Cardiac fibroblast (primary cell): ENCODE data around the gene ADGRV1.
A peak's percentile ranks its signal among the peaks of the same experiment; 100 is the strongest.

ENCODE experiments used
- DNase-seq, 2 donors: peaks; one replicate each; pipeline versions ENCODE4 v3.0.0 to v3.0.0-alpha.2; 2010; ENCODE audit warnings: low read depth in 2 of 2
- H3K4me3 ChIP-seq, 2 donors: replicated peaks in 1 of 2; 1 replicate in 1 of 2; 2 replicates in 1 of 2; pipeline ENCODE4 v1.5.1; 2011; ENCODE audit warnings: low read depth in 2 of 2, low read length in 2 of 2, mild to moderate bottlenecking in 2 of 2, moderate library complexity in 1 of 2
- CTCF ChIP-seq: IDR thresholded peaks from one replicate; pipeline ENCODE4 v1.5.1; 2011; ENCODE audit warnings: low read depth, mild to moderate bottlenecking, low read length, inconsistent platforms

ADGRV1 gene

GRCh38 chr5:91207248-91207647 lies 648.7 kb downstream of the ADGRV1 start:
- peak in 1 of 2 donors; percentile 61 for DNase-seq
- TF ChIP-seq CTCF: no peak

GRCh38 chr5:91211997-91212713 lies 653.6 kb downstream of the ADGRV1 start:
- no peak overlapping the region for H3K4me3 ChIP-seq
- no peak for TF ChIP-seq CTCF
- DNase-seq: peak in 1 of 2 donors; percentile 44

More at GRCh38 chr5:91207248-91207647, 648.7 kb downstream of the ADGRV1 start:
- no peak overlapping the region for H3K4me3 ChIP-seq

GRCh38 chr5:91212714-91213092 lies 654.1 kb downstream of the ADGRV1 start:
- no peak for TF ChIP-seq CTCF
- H3K4me3 ChIP-seq: no peak overlapping the region
- peak; percentile 92 to 94 for DNase-seq
